NT2/D1 (cell line): ENCODE results near the gene BABAM2.

Experiments
- SUZ12 ChIP-seq: IDR thresholded peaks from 2 replicates; pipeline ENCODE4 v1.6.1; 2011; ENCODE audit not compliant: insufficient read length, insufficient read depth; ENCODE audit errors: extremely low read depth
- YY1 ChIP-seq: IDR thresholded peaks from 2 replicates; pipeline ENCODE4 v1.6.1; 2011; ENCODE audit not compliant: insufficient read length, insufficient read depth
- ZNF274 ChIP-seq: IDR thresholded peaks from 2 replicates; pipeline ENCODE4 v1.6.1; 2011; ENCODE audit warnings: mild to moderate bottlenecking, low read depth, low read length

DNA sequence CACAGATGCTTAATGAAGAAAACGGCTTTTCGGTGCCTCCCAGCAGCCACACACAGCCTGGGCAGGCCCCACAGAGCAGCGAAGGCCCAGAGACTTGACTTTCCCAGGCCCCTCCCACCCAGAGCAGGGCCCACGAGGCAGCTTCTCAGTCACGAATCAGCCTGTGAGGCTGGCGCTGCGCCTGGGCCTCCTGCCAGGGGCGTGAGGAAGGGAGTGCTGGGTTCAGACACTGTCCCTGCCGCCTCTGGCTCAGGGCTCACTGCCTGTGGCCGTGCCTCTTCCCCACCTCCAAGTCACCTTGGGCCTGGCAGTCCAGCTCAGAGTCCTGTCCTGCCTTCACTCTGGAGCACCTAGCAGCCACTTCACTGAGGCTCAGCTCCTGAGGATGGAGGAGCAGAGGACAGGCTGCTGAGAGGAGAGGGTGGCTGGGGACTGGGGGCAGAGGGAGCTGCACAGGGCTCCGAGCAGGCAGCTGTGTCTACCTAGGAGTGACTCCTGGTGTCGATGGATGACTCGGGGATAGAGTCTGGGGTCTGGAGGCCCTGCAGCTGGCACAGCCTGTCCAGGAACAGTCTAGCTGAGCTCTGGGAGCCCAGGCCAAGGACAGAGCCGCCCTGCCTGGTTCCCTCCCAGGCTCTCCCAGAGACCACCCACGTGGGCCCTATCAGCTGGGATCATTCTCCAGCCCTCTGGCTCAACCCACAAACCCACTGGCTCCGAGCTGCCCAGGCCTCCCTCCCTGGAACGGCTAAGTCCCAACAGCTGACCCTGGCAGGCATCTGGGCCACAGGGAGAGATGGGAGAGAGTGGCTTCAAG, 465.8 kb downstream of the BABAM2 start:
- no peak for TF ChIP-seq ZNF274
- TF ChIP-seq YY1, result no peak
- no peak for TF ChIP-seq SUZ12
